HG03025 (cell line): ENCODE results near the gene RRP1.
"Not testable (repeated sequence)": the region's sequence is repeated elsewhere in the genome, so short reads cannot be mapped to it uniquely, and the experiment has no call there.

Experiments used
- ATAC-seq: cut with Tn5 transposase; IDR thresholded peaks from one replicate; pipeline ENCODE4 v1.9.1; 2021; ENCODE audit warnings: mild to moderate bottlenecking, moderate library complexity; ENCODE audit not compliant: unreplicated experiment, low FRiP score

The RRP1 gene

DNA sequence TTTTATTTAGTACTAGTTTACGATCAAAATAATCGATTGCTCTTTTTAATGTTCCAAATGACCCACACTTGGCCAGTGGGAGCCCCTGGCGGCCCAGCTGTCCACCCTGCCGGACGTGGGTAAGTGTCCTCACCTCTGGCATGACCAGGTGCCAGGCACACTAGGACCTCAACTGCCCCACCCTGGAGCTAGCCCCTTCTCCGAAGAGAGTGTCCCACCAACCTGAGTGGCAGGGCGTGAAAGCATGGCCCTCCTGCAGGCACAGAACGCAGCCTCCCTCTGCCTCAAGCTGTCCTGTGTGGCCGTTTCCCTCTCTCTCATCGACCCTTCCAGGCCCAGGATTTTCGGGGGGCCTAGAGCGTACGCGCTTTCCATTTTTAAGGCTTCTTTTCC is 42.8 kb downstream of the RRP1 start:
- ATAC-seq: no peak

DNA sequence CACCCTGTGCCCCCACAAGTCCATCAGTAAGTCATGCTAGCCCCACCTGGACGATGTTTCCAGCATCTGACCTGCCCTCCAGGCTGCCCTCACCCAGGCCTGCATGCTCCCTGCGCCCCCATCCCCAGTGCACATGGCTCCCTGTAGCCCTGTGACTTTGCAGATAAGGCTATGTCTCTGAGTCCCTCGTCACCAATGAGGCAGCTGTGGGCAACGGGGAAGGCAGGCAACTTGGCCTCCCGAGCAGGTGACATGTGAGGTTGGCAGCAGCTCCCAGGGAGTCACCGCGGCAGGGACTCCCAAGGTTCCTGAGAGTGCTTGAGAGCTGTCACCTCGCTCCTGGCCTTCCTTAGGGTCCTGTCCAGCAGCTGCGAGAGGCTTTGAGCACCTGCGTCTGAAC is 43.3 kb downstream of the RRP1 start:
- ATAC-seq: no peak

DNA sequence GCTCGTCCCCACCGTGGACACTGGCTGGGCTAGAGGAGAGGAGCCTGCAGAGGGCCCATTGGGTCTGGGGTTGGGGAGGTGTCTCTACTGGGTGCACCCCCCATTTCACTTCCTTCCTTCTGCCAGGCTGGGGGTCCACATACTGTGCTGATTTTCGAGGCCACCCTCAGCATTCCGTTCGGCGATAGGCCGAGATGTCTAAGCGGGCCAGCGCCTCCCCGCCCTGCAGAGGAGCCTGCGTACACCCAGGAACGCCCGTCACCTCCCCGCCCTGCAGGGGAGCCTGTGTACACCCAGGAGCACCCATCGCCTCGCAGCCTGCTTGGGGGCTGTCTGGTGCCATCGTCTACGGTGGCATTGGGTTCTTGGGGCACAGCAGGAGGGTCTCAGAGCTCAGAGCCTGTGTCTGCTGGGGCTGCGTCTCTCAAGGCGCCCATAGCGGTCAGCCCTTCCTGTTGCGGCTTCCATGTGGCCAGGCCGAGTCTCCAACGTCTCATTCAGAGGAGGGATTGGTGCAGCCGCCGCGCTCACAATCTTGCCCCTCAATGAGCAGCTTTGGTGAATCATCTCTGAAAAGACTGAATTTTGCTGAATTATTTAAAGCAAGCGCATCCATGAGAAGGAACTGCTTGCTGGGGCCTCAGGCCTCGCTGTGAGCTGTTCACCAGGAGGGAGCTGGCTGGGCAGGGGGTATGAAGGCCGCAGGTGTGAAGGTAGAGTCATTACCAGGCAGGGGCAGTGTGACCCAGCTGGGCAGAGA is 44.9 kb downstream of the RRP1 start:
- no peak for ATAC-seq

DNA sequence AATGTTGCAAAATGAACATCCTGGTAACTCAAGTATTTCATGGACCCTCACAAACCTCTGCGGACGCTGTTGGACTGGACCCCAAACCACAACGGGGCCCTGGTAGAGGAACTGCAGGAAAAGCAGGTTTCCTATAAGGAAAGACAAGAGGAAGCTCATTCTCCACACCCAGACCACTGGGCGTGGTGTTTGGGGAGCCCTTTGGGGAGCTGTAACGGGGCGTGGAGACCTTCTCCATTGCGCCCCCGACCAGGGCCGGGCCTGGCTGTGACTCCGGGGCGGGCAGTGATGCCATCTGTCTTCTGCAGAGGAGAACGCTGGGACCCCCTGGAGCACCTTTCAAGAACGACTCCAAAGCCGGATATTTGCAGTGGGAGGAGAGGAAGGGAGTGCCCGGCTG is 45.7 kb downstream of the RRP1 start:
- no peak for ATAC-seq

DNA sequence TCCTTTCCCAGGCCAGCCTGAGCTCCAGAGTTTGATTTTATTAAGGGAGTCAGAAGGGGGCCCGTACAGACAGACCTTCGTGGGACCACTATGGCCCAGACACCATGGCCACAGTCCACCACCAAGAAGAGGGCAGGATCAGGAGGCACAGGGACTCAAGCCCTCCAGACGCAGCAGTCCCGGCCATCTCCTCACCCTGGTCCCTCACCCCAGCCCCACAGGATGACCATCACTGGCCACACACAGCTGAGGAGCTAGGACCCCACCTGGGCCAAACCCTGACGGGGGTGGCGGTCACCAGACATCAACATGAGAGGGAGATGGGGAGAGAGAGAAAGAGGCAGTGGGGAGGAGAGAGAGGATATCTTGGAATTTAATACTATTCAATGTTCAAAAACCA is 46.5 kb downstream of the RRP1 start:
- no peak for ATAC-seq

DNA sequence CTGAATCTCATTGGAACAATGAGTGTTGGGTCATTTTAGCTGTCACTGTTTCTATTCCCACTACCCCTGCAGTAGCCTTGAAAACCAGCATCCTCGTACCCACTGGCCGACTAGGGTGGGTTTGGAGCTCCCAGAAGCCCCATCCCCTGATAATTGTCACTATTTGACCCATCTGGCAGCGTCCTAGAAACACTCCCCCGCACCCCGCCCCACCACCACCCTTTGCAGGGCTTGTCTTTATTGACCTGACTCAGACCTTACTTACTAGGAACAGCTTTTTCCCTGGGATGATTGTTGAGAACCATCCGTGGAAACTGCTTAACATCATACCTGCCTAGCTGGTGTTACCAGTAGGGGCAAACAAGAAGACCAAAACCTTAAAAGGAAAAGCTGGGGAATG is 47.2 kb downstream of the RRP1 start:
- no peak for ATAC-seq

DNA sequence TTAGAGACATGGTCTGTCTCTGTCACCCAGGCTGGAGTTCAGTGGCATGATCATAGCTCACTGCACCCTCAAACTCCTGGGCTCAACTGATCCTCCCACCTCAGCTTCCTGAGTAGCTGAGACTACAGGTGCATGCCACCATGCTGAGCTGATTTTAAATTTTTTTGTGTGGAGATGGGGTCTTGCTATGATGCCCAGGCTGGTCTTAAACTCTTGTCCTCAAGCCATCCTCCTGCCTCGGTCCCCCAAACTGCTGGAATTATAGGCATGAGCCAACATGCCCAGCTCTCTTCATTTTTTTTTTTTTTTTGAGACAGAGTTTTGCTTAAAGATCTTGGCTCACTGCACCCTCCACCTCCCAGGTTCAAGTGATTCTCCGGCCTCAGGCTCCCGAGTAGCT is 50.9 kb downstream of the RRP1 start:
- ATAC-seq: no peak

DNA sequence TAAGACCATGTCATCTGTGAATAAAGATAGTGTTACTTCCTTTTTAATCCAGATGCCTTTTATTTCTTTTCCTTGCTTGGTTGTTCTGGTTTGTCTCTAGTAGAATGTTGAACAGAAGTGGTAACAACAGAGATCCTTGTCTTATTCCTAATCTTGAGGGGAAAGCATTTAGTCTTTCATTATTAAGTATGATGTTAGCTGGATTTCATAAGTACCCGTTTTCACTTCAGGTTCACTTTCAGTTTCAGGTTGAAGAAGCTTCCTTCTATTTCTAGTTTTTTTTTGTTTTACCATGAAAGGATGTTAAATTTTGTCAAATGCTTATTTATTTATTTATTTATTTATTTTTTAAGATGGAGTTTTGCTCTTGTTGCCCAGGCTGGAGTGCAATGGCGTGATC is 53.4 kb downstream of the RRP1 start:
- ATAC-seq: no peak

DNA sequence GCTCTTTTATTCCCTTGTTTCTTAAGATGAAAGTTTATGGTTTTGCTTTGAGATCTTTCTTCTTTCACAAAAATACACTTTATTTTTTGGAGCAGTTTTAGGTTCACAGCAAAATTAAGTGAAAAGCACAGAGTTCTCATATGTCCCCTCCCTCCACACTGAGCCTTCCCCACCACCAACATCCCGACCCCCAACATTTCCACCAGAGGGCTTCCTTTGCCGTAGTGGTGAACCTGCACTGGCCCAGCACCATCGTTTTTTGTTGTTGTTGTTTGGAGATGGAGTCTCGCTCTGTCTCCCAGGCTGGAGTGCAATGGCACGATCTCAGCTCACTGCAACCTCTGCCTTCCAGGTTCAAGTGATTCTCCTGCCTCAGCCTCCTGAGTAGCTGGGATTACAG is 55.5 kb downstream of the RRP1 start:
- ATAC-seq: not testable (repeated sequence)

DNA sequence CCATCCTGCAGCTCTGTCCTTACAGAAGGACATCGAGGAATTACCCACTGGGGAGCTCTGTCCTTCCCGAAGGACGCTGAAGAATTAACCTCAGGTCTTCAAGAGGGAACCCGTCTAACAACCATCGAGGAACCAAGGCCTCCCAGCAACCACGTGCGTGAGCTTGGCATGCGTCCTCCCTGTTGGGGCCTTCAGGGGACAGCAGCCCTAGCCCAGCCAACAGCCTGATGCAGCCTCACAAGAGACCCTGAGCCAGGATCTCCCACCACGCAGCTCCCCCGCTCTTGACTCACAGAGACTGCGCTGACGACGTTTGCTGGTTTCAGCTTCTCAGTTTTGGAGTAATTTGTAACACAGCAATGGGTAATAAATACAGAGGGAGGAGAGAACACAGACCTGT is 56.0 kb downstream of the RRP1 start:
- ATAC-seq: no peak

DNA sequence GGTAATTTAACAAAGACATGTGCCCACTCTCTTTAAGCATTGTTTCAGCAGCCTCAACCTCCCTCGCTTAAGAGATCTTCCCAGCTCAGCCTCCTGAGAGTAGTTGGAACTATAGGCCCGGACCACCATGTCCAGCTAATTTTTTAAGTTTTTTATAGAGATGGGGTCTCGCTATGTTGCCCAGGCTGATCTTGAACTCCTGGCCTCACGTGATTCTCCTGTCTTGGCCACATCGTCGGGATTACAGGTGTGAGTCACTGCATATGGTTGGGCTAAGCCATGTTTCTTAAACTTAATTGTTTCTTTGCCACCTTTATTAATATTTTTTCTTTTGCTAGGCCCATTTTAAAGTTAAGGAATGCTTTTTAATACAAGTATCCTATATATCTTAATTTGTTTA is 57.1 kb downstream of the RRP1 start:
- no peak for ATAC-seq

DNA sequence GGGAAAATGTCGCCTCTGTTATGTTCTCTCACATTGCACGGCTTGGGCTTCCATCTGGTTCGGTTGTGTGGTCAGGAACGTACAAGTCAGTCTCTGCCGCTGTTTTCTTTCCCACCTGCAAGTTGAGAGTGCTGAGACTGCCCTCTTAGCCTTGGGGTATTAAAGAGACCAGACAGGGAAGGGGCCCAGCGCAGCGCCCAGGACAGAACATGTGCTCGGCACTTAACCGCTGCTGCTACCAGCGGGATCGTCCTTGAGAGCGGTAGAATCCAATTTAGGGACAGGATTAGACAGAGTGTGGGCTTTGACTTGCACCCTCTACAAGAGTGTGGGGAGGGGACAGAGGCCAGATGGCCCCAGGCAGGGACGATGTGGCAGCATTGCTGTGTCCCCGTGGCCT is 57.9 kb downstream of the RRP1 start:
- ATAC-seq: no peak

DNA sequence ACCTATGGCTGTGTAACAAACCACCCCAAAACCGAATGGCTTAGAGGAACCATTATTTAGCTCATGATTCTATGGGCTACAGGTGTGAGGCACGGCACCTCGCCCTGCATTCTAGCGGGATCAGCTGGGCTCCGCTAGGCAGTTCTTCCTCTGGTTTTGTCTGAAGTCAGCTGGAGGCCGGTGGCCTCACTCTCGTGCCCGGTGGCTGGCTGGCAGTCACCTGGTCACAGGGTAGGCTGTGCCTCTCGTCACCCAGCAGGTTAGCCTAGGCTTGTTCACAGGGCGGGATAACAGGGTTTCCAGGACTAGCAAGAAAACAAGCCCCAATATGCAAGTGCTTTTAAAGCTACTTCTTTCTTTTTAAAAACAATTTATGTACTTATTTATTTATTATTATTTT is 59.4 kb downstream of the RRP1 start:
- ATAC-seq: no peak

DNA sequence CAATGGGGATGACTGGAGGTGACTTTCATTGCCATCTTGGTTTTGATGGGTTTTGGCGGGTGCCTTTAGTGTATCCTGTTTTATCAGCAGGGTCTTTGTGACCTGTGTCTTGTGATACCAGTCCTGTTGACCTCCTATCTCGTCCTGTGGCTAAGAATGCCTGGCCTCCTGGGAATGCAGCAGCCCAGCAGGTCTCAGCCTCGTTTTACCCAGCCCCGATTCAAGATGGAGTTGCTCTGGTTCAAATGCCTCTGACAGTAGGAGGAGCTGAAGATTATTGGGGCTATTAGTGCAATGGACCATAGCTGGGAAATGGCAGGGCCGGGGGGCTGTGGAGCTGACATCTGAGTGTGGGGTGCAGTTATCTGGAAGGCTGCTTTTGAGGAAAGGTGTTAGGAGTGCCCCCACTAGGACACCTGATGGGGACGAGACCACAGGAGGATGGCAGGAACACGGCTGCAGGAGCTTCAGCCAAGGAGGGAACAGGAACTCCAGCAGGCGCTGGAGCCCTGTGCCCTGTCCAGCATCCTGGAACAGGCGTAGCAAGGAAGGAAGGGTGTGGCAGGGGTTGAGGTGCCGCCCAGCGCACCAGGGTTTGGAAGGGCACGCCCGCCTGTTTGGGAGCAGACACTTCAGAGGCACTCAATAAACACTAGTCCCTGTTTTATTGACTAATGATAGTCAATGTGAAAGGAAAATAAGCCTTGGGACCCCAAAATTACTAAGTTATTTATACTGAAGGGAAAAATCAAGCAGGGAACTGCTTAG is 60.3 kb downstream of the RRP1 start:
- no peak for ATAC-seq

DNA sequence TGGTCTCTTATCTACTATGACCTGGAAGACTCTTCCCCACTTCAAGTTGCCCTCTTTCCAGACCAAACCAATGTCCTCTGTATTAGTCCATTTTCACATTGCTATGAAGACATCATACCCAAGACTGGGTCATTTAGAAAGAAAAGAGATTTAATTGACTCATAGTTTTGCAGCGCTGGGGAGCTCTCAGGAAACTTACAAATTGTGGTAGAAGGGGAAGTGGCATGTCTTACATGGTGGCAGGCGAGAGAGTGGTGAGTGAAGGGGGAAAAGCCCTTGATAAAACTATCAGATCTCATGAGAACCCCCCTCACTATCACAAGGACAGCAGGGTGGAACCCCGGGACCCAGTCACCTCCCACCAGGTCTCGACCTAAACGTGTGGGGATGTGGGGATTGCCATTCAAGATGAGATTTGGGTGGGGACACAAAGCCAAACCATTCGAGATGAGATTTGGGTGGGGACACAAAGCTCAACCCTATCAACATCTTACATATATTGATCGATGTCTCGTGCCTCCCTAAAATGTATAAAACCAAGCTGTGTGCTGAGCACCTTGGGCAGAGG is 61.4 kb downstream of the RRP1 start:
- ATAC-seq: no peak

DNA sequence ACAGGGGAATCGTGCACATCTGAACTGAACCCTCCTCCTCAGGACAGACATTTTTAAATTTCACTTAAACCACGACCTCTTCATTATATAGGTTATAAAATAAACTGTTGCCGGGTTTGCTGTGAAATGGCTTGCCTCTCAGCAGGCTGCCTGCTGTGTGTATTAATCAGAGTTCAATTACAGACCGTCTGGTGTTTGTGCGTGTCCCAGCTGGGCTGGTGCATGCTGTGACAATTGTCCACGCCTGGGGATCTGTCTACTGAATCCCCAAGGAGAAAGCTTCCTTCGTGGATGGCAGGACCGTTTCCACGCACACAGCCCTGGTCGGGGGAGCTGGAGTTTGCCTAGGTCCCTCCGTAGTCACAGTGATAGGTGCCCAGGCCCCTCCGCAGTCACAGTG is 62.2 kb downstream of the RRP1 start:
- ATAC-seq: no peak

DNA sequence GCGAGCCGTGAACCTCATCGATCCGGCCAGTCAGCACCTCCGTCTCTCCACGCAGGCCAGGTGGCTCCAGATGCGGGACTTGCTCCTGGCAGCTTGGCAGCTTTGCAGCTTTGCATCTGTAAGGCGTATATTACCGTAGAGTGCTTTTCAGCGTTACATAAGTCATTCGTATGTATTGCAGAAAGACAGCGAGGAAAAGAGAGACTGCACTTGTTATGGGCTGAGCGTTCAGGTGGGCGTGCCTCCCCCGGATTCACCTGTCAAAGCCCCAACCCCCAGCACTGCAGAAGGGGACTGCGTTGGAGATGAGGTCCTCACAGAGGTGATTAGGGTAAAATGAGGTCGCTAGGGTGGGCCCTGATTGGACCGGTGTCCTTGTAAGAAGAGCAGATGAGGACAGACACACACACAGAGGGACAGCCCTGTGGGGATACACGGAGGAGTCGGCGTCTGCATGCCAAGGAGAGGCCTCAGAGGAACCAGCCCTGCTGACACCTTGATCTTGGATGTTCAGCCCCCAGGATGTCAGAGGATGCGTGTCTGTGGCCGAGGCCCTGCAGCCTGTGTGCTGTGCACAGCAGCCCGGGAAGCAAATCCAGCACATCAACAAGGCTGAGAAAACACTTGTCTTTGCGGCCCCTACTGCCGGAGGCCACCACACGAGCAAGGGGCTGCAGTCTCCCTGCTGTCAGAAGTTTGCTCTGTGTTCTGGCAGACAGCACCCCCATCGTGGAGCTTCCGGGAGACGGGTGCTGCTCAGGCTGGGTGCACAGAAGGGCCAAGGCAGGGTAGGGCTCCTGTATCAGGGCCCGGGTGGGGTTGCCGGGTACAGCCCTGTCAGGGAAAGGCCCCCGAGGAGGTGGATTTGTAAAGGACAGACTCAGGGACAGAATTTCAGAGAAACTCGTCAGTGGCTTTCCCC is 64.7 kb downstream of the RRP1 start:
- ATAC-seq: no peak
